ENCODE measurements around the gene SKI.

- TF ChIP-seq, protein P1, sequence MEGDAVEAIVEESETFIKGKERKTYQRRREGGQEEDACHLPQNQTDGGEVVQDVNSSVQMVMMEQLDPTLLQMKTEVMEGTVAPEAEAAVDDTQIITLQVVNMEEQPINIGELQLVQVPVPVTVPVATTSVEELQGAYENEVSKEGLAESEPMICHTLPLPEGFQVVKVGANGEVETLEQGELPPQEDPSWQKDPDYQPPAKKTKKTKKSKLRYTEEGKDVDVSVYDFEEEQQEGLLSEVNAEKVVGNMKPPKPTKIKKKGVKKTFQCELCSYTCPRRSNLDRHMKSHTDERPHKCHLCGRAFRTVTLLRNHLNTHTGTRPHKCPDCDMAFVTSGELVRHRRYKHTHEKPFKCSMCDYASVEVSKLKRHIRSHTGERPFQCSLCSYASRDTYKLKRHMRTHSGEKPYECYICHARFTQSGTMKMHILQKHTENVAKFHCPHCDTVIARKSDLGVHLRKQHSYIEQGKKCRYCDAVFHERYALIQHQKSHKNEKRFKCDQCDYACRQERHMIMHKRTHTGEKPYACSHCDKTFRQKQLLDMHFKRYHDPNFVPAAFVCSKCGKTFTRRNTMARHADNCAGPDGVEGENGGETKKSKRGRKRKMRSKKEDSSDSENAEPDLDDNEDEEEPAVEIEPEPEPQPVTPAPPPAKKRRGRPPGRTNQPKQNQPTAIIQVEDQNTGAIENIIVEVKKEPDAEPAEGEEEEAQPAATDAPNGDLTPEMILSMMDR (IDR thresholded peaks at IDR 0.05; ENCODE audit: borderline replicate concordance, extremely low read depth, low read length, poor library complexity, severe bottlenecking): no peak
- TF ChIP-seq EZH2 (IDR thresholded peaks at IDR 0.05; ENCODE audit: borderline replicate concordance, low read depth, low read length, severe bottlenecking): no peak
Observed at GRCh38 chr1:2260917-2261316, 32.8 kb downstream of the SKI start.
